Peyer's patch (tissue), 4 donors: Measurements from ENCODE around the gene AGBL4.

Source experiments
- POLR2A ChIP-seq, 2 donors: fragments of 450-650 bp; IDR thresholded peaks; one replicate each; pipeline ENCODE4 v1.5.1; 2017; ENCODE audit warnings: antibody characterized with exemption in 2 of 2, mild to moderate bottlenecking in 2 of 2, moderate library complexity in 2 of 2
- TF ChIP-seq, protein P1 (sequence below), 6 experiments: fragments of 450-650 bp in 4 of 6; fragments of 200-600 bp in 2 of 6; sonication (generic) in 1 of 6; IDR thresholded peaks; one replicate each; pipeline ENCODE4 v1.5.1; 2017 to 2019; ENCODE audit warnings: antibody characterized with exemption in 6 of 6, mild to moderate bottlenecking in 3 of 6, moderate library complexity in 1 of 6

DNA sequence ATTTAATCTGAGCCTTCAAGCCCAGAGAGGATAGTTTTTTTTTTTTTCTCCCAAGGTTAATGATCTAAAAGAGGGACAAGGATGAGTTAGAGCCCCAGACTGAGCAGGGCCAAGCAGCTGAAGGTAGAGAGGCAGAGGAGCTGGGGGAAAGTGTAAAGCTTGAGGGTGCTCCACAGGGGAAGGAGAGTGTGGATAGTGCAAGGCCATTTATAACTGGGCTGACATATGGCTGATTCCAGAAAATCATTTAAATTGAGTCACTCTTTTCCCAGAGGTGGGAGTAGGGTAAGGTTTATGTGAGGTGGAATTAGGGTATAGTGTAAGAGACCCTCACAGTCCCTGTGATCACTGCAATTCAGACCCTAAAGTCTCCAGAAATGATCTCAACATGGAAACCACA lies 1302.8 kb downstream of the AGBL4 start:
- TF ChIP-seq, protein P1, sequence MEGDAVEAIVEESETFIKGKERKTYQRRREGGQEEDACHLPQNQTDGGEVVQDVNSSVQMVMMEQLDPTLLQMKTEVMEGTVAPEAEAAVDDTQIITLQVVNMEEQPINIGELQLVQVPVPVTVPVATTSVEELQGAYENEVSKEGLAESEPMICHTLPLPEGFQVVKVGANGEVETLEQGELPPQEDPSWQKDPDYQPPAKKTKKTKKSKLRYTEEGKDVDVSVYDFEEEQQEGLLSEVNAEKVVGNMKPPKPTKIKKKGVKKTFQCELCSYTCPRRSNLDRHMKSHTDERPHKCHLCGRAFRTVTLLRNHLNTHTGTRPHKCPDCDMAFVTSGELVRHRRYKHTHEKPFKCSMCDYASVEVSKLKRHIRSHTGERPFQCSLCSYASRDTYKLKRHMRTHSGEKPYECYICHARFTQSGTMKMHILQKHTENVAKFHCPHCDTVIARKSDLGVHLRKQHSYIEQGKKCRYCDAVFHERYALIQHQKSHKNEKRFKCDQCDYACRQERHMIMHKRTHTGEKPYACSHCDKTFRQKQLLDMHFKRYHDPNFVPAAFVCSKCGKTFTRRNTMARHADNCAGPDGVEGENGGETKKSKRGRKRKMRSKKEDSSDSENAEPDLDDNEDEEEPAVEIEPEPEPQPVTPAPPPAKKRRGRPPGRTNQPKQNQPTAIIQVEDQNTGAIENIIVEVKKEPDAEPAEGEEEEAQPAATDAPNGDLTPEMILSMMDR (IDR thresholded peaks at IDR 0.05) = no peak
- no peak for TF ChIP-seq POLR2A (IDR thresholded peaks at IDR 0.05)
